Spleen (tissue), 7 donors: ENCODE data around the gene IKZF5.

Experiments used
- POLR2A ChIP-seq, 3 donors: fragments of 450-650 bp; IDR thresholded peaks; one replicate each; pipeline ENCODE4 v1.5.1; 2017; ENCODE audit warnings: antibody characterized with exemption in 3 of 3, mild to moderate bottlenecking in 1 of 3
- POLR2AphosphoS5 ChIP-seq, 3 donors: sonication (generic); formaldehyde crosslinking; IDR thresholded peaks; one replicate each; pipeline ENCODE4 v1.5.1; 2017; ENCODE audit warnings: antibody characterized with exemption in 3 of 3
- TF ChIP-seq, protein P1 (sequence below), 11 experiments: fragments of 200-600 bp in 7 of 11; fragments of 450-650 bp in 4 of 11; sonication (generic) in 4 of 11; IDR thresholded peaks in 8 of 11; conservative IDR thresholded peaks in 3 of 11; 1 replicate in 7 of 11; 2 replicates in 4 of 11; pipeline versions ENCODE4 v1.4.0 to v1.8.0; 2016 to 2021; ENCODE audit warnings: antibody characterized with exemption in 11 of 11, inconsistent platforms in 4 of 11, mild to moderate bottlenecking in 1 of 11
- donor health status: DM: no; HTN: no; CAD: no; lungs with moderate emphysema.
- donor health status: DM: no; HTN: no; CAD: no.
- donor health status: DM: no; HTN: no; CAD: no.

DNA sequence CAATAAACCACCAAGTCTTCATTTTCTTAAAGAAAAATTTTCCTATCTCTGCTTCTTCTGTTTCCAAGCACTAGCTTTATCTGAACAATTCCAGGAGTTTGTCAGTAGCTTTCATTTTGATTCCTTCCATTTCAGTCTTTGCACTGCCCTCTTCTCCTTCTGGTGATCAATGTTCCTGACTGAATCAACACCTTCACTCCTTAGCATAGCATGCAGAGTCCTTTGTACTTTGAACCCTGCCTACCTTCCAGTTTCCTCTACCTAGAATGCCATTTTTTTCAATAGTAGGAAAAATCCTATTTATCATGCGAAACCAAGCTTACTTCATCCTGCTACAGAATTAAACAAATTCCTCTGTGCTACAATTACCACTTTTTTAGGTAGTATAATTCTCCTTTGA is 52.7 kb downstream of the IKZF5 start:
- TF ChIP-seq, protein P1, sequence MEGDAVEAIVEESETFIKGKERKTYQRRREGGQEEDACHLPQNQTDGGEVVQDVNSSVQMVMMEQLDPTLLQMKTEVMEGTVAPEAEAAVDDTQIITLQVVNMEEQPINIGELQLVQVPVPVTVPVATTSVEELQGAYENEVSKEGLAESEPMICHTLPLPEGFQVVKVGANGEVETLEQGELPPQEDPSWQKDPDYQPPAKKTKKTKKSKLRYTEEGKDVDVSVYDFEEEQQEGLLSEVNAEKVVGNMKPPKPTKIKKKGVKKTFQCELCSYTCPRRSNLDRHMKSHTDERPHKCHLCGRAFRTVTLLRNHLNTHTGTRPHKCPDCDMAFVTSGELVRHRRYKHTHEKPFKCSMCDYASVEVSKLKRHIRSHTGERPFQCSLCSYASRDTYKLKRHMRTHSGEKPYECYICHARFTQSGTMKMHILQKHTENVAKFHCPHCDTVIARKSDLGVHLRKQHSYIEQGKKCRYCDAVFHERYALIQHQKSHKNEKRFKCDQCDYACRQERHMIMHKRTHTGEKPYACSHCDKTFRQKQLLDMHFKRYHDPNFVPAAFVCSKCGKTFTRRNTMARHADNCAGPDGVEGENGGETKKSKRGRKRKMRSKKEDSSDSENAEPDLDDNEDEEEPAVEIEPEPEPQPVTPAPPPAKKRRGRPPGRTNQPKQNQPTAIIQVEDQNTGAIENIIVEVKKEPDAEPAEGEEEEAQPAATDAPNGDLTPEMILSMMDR (IDR thresholded peaks at IDR 0.05 in 8 of 11, conservative IDR thresholded peaks at IDR 0.05 in 3 of 11), result no peak
- TF ChIP-seq POLR2A (IDR thresholded peaks at IDR 0.05) (no peak), POLR2AphosphoS5 (IDR thresholded peaks at IDR 0.05) (no peak)
